Measurements from ENCODE around the gene TBC1D1. TPM values are rescaled to one million over a fixed set of nuclear protein-coding genes. Genes with fewer than 3 reads are reported as not detected.

TBC1D1 gene
- total RNA-seq, 1 experiment from 2014 or later = 106 TPM

DNA sequence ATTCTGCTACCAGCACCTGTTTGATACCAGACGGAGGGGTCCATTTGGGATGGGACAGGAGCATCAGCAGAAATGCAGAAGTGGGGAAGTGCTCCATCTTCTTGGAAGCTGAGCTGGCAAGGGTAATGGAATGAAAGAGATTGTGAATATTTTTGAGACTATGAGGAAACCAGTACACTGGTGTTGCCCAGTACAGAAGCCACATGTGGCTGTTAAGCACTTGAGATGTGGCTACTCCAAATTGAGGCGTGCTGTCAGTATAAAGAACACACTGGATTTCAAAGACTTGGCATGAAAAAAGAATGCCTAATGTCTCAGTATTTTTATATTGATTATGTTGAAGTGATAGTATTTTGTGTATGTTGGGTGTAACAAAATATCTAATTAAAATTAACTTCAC lies 222.7 kb downstream of the TBC1D1 start:
- ChIA-PET CTCF (no interaction called here), POLR2A (ENCODE audit: unreplicated experiment) (no interaction called here)

DNA sequence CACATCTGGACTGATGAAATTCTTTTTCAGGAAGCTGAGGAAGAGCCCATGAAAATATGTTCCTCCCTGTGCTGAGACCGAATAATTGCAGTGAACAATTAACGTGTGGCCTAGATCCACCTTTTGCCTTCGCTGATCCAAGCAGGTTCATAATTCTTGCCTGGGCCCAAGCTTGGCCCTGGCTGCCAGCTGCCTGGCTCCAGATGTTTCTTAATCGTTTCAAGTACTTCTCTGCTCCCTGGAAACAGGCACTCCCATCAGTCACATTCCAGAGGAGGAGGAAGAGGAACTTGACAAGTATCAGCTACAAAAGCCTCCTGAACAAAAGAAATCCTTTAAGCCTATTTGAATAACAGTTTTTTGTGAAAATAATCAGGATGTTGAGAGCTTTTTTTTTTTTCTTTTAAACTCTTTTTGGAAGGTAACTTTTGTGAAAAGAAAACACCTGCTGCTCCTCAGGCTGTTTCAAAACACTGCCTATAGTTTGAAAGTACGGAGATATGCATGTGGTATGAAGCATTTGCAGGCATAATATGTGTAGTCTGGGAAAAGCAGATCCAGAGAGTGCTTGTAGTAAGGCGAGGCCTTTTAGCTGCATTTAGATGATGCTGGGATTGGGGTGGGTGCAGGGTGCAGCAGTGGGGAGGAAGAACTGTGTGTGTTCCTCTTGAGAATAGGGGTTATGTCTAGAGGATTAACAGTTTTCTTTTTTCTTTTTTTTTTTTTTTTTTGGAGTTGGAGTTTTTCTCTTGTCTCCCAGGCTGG lies 223.7 kb downstream of the TBC1D1 start:
- no peak for DNase-seq
- no peaks in the 10 kb centered on the region for H4K20me1 ChIP-seq (ENCODE audit: insufficient read depth)
- peaks cover 12% of the 10 kb centered on the region for H3K4me1 ChIP-seq (replicated peaks; ENCODE audit: insufficient read depth)
- intact Hi-C loops (cut with micrococcal nuclease; ENCODE audit: unreplicated experiment) = loop anchor here (5.0 kb wide), 1 partner anchor 37 kb away; no protein-coding TSS in a partner anchor
- no peaks in the 10 kb centered on the region for H3K79me2 ChIP-seq (ENCODE audit: low read depth)
- no peaks in the 10 kb centered on the region for H3K27me3 ChIP-seq (ENCODE audit: insufficient read depth, low read depth)
- H3F3A ChIP-seq (ENCODE audit: insufficient read depth, low read depth) = peaks cover 15% of the 10 kb centered on the region
- H3K27ac ChIP-seq = no peak overlapping the region
- no peaks in the 10 kb centered on the region for H3K9me2 ChIP-seq (ENCODE audit: insufficient read depth)
- POLR2A ChIA-PET (ENCODE audit: unreplicated experiment) = no interaction called here
- no TSS peak for BruUV-seq (replicated peaks)
- H3K36me3 ChIP-seq (ENCODE audit: low read depth) = no peaks in the 10 kb centered on the region
- no peak overlapping the region for H3K4me3 ChIP-seq
- TF ChIP-seq EZH2 (IDR thresholded peaks at IDR 0.05; ENCODE audit: low read depth) = no peak
- TF ChIP-seq, protein P1, sequence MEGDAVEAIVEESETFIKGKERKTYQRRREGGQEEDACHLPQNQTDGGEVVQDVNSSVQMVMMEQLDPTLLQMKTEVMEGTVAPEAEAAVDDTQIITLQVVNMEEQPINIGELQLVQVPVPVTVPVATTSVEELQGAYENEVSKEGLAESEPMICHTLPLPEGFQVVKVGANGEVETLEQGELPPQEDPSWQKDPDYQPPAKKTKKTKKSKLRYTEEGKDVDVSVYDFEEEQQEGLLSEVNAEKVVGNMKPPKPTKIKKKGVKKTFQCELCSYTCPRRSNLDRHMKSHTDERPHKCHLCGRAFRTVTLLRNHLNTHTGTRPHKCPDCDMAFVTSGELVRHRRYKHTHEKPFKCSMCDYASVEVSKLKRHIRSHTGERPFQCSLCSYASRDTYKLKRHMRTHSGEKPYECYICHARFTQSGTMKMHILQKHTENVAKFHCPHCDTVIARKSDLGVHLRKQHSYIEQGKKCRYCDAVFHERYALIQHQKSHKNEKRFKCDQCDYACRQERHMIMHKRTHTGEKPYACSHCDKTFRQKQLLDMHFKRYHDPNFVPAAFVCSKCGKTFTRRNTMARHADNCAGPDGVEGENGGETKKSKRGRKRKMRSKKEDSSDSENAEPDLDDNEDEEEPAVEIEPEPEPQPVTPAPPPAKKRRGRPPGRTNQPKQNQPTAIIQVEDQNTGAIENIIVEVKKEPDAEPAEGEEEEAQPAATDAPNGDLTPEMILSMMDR (conservative IDR thresholded peaks at IDR 0.05) = no peak
- H3K9me3 ChIP-seq (ENCODE audit: insufficient read depth, low read depth) = no peaks in the 10 kb centered on the region
- no peak overlapping the region for H3K4me2 ChIP-seq
- CTCF ChIA-PET = no interaction called here
- H2AFZ ChIP-seq = no peak overlapping the region

More for the DNA sequence above, 222.7 kb downstream of the TBC1D1 start:
- Histone ChIP-seq H3K4me2 (no peak overlapping the region), H2AFZ (no peak overlapping the region), H3K27ac (no peak overlapping the region), H4K20me1 (ENCODE audit: insufficient read depth) (no peaks in the 10 kb centered on the region), H3K9me2 (ENCODE audit: insufficient read depth) (no peaks in the 10 kb centered on the region), H3K79me2 (ENCODE audit: low read depth) (no peaks in the 10 kb centered on the region), H3F3A (ENCODE audit: insufficient read depth, low read depth) (peaks cover 5% of the 10 kb centered on the region), H3K36me3 (ENCODE audit: low read depth) (no peaks in the 10 kb centered on the region), H3K4me3 (no peak overlapping the region), H3K4me1 (replicated peaks; ENCODE audit: insufficient read depth) (peaks cover 2% of the 10 kb centered on the region), H3K27me3 (ENCODE audit: insufficient read depth, low read depth) (no peaks in the 10 kb centered on the region), H3K9me3 (ENCODE audit: insufficient read depth, low read depth) (no peaks in the 10 kb centered on the region)
- intact Hi-C loops (cut with micrococcal nuclease; ENCODE audit: unreplicated experiment) = no loop called here
- TF ChIP-seq EZH2 (IDR thresholded peaks at IDR 0.05; ENCODE audit: low read depth) = no peak
- TF ChIP-seq, protein P1 (conservative IDR thresholded peaks at IDR 0.05) = no peak
- no peak for DNase-seq
- BruUV-seq (replicated peaks) = no TSS peak

DNA sequence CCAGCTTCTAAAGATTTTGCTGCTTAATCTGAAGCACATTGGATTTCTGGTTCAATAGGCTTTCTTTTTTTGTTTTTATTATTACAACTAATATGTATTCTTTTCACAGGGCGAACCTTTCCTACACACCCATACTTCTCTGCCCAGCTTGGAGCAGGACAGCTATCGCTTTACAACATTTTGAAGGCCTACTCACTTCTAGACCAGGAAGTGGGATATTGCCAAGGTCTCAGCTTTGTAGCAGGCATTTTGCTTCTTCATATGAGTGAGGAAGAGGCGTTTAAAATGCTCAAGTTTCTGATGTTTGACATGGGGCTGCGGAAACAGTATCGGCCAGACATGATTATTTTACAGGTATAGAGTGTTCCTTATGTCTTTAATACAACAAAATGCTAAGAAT lies 224.7 kb downstream of the TBC1D1 start:
- POLR2A ChIA-PET (ENCODE audit: unreplicated experiment) = no interaction called here
- peaks cover 26% of the 10 kb centered on the region for H3F3A ChIP-seq (ENCODE audit: insufficient read depth, low read depth)
- H3K4me1 ChIP-seq (replicated peaks; ENCODE audit: insufficient read depth) = peaks cover 22% of the 10 kb centered on the region
- no TSS peak for BruUV-seq (replicated peaks)
- no peak overlapping the region for H3K4me3 ChIP-seq
- CTCF ChIA-PET = no interaction called here
- H3K9me2 ChIP-seq (ENCODE audit: insufficient read depth) = no peaks in the 10 kb centered on the region
- no peak for TF ChIP-seq EZH2 (IDR thresholded peaks at IDR 0.05; ENCODE audit: low read depth)
- TF ChIP-seq, protein P1 (conservative IDR thresholded peaks at IDR 0.05) = no peak
- no peaks in the 10 kb centered on the region for H3K79me2 ChIP-seq (ENCODE audit: low read depth)
- H3K27ac ChIP-seq = no peak overlapping the region
- intact Hi-C loops (cut with micrococcal nuclease; ENCODE audit: unreplicated experiment) = loop anchor here (5.0 kb wide), 1 partner anchor 38 kb away; no protein-coding TSS in a partner anchor
- H3K4me2 ChIP-seq = no peak overlapping the region
- no peak overlapping the region for H2AFZ ChIP-seq
- no peaks in the 10 kb centered on the region for H3K27me3 ChIP-seq (ENCODE audit: insufficient read depth, low read depth)
- H3K36me3 ChIP-seq (ENCODE audit: low read depth) = no peaks in the 10 kb centered on the region
- no peaks in the 10 kb centered on the region for H3K9me3 ChIP-seq (ENCODE audit: insufficient read depth, low read depth)
- no peak for DNase-seq
- no peaks in the 10 kb centered on the region for H4K20me1 ChIP-seq (ENCODE audit: insufficient read depth)

Data from PC-9 (cell line).